ENCODE data around the gene SETD1A. TPM values are rescaled to one million over a fixed set of nuclear protein-coding genes. Genes with fewer than 3 reads are reported as not detected.

The SETD1A gene
- total RNA-seq, 3 donors from 2014 or later, result 13.4 to 24.7 (median 13.7) TPM

DNA sequence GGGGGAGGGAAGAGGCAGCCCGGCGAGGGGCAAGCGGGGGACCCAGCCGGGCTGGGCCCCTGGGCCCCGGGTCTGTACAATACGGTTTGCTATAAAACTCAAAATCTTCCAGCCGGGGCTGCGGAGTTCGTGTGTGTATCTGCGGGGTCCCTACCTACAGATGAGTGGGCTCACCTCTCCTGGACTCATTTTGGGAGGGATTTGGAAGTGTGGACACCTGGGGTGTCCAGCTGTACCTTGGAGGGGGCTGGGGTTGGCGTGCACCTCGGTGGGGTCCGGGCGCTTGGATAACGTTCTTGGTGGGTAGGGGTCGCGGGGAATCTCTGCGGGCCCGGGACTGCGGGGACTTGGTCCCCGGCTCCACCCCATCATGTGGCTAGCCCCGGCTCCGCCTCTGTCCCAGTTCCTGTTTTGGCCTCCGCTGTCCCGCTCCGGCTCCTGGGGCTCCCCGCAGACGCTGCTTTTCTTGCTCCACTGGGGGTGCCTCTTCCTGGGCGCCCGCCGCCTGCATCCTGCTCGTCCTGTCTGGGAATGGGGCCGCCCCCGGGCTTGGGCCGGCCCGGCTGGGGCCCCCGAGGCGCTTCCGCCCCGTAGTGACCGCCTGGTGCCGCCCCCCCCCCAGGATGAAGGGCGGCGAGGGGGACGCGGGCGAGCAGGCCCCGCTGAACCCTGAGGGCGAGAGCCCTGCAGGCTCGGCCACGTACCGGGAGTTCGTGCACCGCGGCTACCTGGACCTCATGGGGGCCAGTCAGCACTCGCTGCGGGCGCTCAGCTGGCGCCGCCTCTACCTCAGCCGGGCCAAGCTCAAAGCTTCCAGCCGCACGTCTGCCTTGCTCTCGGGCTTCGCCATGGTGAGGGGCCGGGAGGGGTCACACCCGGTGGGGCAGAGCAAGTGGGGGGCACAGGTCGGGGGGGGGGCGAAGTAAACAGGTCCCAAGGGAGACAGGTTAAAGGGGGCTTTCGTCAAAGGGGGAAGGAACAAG is 8.6 kb upstream of the SETD1A start, which contains the start of gene ORAI3:
ORAI3 (plus strand) TSS at position 402 of the 983 bp plus-strand sequence; CDS start at position 624, 222 bp downstream.
- Histone ChIP-seq H3K9me3 (no peaks in the 10 kb centered on the region), H3K36me3 (ENCODE audit: low read depth) (no peaks in the 10 kb centered on the region), H3K4me1 (ENCODE audit: low read depth) (peaks cover 19% of the 10 kb centered on the region), H3K4me3 (peak within 1 kb of the TSS; percentile 56)
- DNase-seq, result peak; percentile 79 to 91 (median 82)
- TF ChIP-seq, protein P1, sequence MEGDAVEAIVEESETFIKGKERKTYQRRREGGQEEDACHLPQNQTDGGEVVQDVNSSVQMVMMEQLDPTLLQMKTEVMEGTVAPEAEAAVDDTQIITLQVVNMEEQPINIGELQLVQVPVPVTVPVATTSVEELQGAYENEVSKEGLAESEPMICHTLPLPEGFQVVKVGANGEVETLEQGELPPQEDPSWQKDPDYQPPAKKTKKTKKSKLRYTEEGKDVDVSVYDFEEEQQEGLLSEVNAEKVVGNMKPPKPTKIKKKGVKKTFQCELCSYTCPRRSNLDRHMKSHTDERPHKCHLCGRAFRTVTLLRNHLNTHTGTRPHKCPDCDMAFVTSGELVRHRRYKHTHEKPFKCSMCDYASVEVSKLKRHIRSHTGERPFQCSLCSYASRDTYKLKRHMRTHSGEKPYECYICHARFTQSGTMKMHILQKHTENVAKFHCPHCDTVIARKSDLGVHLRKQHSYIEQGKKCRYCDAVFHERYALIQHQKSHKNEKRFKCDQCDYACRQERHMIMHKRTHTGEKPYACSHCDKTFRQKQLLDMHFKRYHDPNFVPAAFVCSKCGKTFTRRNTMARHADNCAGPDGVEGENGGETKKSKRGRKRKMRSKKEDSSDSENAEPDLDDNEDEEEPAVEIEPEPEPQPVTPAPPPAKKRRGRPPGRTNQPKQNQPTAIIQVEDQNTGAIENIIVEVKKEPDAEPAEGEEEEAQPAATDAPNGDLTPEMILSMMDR (IDR thresholded peaks at IDR 0.05), result no peak
- intact Hi-C loops (cut with DNase I, micrococcal nuclease), result no loop called here
- ATAC-seq, result peak; percentile 73

DNA sequence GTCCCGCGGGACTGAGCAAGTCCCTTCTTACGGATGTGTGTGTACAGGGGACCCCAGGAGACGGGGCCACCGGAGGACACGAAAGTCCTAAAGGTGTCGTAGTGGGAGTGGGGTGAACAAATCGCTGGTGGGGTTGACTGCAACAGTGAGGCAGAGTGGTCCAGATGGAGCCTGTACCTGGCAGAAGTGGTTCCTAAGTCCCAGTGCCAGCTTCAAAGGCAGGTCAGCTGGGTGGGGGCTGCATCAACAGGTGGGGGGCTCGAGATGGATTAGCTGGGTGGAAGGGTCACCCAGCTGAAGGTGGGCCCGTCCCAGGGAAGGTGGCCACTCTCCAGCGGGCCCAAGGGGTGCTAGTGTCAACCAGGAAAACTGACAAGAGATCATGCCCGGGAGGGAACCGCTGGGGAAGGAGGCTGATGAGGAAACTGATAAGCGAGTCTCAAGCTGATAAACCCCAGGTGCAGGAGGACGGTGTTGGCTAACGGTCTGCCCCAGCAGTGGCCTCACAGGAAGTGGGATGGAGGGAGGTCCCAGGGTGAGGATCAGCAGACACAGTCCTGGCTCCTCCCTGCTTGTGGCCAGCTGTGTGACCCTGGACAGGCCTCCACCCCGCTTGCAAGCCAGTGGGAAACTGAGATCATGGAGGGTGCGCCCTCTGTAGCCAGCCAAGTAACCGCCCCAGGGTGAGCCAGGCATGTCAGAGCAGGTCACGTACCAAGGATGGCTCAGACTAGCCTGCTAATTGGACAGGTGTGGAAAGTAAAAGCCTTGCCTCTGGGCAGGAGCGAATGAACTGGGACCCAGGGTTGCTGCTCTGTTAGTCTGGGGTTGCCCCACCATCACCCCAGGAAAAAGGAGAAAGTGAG is 7.7 kb upstream of the SETD1A start:
- TF ChIP-seq, protein P1 (IDR thresholded peaks at IDR 0.05), result no peak
- DNase-seq (peak; percentile 80 to 91 (median 83)), ATAC-seq (peak; percentile 74)
- Histone ChIP-seq H3K4me1 (ENCODE audit: low read depth) (peaks cover 19% of the 10 kb centered on the region), H3K4me3 (peak overlapping the region; percentile 56), H3K36me3 (ENCODE audit: low read depth) (no peaks in the 10 kb centered on the region), H3K9me3 (no peaks in the 10 kb centered on the region)
- intact Hi-C loops (cut with DNase I, micrococcal nuclease), result no loop called here

DNA sequence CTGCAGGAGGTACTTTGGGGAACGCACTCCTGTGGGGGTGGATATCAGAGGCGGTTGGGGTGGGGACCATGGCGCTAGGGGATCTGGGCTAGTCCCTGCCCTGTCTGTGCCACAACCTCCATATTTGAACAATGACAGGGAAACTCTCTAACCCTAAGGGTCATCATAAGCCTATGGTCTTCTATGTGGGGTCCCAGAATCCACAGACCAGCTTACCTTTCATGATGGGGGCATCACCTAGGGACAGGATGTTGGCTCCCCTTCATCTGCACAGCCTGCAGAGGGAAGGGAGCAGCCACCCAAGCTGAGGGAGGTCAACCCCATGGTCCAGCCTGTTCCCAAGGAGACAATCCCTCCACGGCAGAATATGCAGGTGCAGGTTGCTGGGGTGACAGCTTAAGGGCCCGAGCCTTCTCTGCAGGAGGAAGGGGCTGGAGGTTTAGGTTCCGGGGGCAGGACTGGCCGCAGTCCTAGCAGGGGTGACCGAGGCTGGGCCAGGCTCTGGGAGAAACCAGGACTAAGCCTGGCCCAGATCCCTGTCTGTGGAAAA is 7.0 kb upstream of the SETD1A start:
- Histone ChIP-seq H3K9me3 (no peaks in the 10 kb centered on the region), H3K4me3 (no peak overlapping the region), H3K36me3 (ENCODE audit: low read depth) (no peaks in the 10 kb centered on the region), H3K4me1 (ENCODE audit: low read depth) (peaks cover 19% of the 10 kb centered on the region)
- TF ChIP-seq, protein P1 (IDR thresholded peaks at IDR 0.05), result no peak
- intact Hi-C loops (cut with DNase I, micrococcal nuclease), result no loop called here
- no peak for ATAC-seq
- DNase-seq, result no peak

DNA sequence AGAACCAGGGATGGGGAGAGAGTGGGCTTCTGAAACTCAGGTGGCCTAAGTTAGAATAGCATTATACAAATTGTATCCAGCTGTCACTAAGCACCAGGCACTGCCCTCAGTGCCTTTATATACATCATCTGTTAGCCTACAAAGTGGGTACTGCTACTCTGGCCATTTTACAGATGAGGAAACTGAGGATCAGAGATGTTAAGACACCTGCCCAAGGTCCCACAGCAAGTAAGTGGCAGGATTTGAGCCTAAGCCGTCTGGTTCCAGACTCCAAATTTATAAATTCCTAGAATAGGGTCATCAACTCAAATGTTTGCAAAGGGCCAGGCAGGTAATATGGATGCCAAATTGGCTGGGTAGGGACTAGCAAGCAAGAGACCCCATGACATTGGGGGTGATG is 6.4 kb upstream of the SETD1A start:
- Histone ChIP-seq H3K4me1 (ENCODE audit: low read depth) (peaks cover 19% of the 10 kb centered on the region), H3K9me3 (no peaks in the 10 kb centered on the region), H3K4me3 (no peak overlapping the region), H3K36me3 (ENCODE audit: low read depth) (no peaks in the 10 kb centered on the region)
- ATAC-seq (no peak), DNase-seq (no peak)
- intact Hi-C loops (cut with DNase I, micrococcal nuclease), result no loop called here
- TF ChIP-seq, protein P1 (IDR thresholded peaks at IDR 0.05), result no peak

DNA sequence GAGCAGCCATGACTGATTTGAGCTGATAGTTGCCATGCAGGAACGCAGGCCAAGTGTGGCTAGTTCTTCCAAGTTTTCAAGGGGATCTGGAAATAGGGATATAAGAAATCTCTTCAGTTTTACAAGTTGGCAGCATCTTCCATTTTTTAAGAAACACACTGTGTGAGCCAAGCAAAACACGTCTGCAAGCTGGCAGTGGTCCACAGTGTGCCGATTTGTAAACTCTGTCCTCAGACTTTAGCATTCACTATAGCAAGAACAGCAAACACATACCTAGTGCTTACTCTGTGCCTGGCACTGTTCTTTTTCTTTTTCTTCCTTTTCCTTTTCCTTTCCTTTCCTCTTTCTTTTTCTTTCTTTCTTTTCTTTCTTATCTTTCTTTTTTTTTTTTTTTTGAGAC is 5.8 kb upstream of the SETD1A start:
- H3K4me1 ChIP-seq (ENCODE audit: low read depth), result peaks cover 19% of the 10 kb centered on the region
- peak in 1 of 3 donors; percentile 37 for DNase-seq
- H3K9me3 ChIP-seq, result no peaks in the 10 kb centered on the region
- ATAC-seq, result no peak
- intact Hi-C loops (cut with DNase I, micrococcal nuclease), result no loop called here
- no peaks in the 10 kb centered on the region for H3K36me3 ChIP-seq (ENCODE audit: low read depth)
- no peak overlapping the region for H3K4me3 ChIP-seq
- TF ChIP-seq, protein P1 (IDR thresholded peaks at IDR 0.05), result no peak
